Measurements from ENCODE around the gene HPDL.

The HPDL gene

GRCh38 chr1:45325851-45326506, 716 bp upstream of the HPDL start:
- no peak for DNase-seq

GRCh38 chr1:45327644-45328515, 1.2 kb downstream of the HPDL start:
- DNase-seq = no peak

GRCh38 chr1:45328680-45329079, 2.0 kb downstream of the HPDL start:
- DNase-seq = no peak

DNA sequence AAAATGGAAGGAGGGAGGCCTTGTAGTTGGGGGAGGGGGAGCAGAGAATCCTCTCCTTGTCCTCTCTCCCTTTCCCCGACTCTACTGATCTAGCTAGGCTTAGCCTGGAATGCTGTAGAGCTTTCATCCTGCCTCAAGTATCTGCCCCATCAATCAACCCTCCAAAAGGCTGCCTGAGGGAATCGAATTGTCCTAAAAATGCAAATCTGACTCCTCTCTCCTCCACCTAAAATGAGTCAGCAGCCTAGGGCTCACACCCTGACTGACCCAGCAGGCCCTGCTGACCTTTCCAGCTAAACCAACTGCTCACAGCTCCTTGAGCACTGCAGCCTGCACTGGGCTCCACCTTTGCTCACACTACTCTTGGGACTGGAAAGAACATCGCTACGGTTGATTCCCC, 2.8 kb downstream of the HPDL start:
- DNase-seq = no peak

GRCh38 chr1:45331436-45332345, 5.0 kb downstream of the HPDL start:
- DNase-seq = no peak

DNA sequence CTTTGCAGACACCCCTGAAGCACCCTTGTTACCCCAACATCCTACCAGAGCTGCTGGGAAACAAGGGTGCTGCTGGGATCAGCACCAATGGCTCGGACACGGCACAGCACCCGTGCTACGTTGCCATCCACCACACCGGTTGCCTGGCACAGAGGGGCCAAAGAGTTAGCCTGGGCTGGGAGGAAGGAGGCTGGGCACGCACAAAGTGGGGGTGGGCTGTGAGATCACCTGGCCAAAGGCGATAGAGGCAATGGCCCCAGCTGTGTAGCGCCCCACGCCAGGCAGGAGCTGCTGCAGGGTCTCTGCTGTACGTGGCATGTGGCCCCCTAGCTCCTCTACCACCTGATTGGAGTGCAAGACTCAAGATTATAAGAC, 5.6 kb downstream of the HPDL start:
- no peak for DNase-seq

- DNase-seq = no peak
Measured at GRCh38 chr1:45334308-45335245, 7.9 kb downstream of the HPDL start.

- no peak for DNase-seq
Measured at GRCh38 chr1:45335855-45336324, 9.2 kb downstream of the HPDL start.

GRCh38 chr1:45337630-45338325, 11.1 kb downstream of the HPDL start:
- no peak for DNase-seq

DNA sequence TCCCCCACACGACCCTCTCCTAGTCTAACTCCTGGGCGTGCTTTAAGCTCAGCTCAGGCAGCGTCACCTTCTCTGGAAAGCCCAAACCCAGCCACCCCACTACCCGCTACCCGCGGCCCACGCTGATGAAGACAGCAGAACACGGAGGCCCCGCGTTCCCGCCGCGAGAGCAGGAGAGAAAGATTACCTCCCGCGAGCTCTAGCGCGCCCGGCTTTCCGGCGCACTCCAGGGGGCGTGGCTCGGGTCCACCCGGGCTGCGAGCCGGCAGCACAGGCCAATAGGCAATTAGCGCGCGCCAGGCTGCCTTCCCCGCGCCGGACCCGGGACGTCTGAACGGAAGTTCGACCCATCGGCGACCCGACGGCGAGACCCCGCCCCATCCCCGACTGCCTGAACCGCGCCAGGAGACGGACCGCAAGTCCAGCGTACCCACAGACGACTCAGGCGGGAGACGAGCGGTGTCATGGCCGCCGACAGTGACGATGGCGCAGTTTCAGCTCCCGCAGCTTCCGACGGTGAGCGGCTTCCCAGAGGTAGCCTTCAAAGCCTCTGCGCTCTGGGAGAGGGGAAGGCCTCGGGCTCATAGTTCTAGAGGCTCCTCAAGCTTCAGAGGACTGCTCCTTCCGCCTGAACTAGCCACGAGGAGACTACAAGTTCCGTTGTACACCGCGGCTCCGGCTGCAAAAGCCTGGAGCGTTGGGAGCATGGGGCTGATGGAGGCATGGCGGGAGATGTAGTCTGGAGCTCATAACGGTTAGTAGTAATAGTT, 13.3 kb downstream of the HPDL start, which contains the start of the genes MUTYH and TOE1:
Gene MUTYH, minus strand, starts transcription at position 652 of the 770 bp plus-strand sequence. CDS start 5,935 bp downstream, outside the sequence.
Gene TOE1, plus strand, starts transcription at position 382 of the 770 bp plus-strand sequence. Its CDS starts 83 bp downstream, at position 465.
- peak; percentile 98 for DNase-seq

GRCh38 chr1:45340816-45341466, 14.2 kb downstream of the HPDL start:
- DNase-seq = peak in 1 of 2 experiments; percentile 36

DNA sequence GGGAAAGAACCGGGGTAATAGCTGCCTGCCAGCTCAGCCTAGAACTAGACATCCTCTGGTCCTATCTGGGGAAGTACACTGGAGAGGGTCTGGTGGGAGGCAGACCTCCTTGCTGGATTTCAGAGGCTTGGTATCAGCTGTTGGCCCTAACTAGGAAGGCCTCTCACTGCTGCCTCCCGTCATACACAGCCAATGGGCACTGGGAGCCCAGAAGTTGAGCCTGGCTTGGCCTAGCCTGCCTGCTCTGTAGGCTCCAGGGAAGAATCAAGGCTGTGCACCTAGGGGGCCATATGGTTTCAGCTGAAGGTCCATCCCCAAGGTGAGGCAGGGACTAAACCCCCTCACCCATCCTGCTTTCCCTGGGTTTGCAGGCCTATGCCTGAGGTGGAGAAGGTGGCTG, 17.8 kb downstream of the HPDL start:
- DNase-seq = no peak

- no peak for DNase-seq
Measured at GRCh38 chr1:45345014-45345413, 18.3 kb downstream of the HPDL start.

- DNase-seq = no peak
Measured at GRCh38 chr1:45346473-45346872, 19.8 kb downstream of the HPDL start.

- DNase-seq = no peak
Measured at GRCh38 chr1:45348020-45348419, 21.3 kb downstream of the HPDL start.

DNA sequence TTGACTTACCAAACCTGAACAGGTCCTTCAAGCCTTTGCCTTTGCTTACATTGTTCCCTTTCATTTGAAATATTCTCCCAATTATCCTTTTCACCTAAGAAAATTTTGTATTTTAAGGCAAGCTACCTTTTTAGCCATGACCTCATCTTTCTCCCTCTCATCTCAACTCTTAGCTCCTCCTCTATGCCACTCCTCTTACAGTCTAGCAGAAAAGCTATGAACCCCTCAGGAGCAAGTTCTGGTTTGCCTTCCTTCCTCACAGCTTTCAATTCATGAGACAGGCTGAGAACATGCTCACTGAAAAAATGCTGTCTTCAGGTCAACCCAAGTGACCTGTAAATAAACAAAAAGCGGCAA, 21.9 kb downstream of the HPDL start:
- DNase-seq = no peak

DNA sequence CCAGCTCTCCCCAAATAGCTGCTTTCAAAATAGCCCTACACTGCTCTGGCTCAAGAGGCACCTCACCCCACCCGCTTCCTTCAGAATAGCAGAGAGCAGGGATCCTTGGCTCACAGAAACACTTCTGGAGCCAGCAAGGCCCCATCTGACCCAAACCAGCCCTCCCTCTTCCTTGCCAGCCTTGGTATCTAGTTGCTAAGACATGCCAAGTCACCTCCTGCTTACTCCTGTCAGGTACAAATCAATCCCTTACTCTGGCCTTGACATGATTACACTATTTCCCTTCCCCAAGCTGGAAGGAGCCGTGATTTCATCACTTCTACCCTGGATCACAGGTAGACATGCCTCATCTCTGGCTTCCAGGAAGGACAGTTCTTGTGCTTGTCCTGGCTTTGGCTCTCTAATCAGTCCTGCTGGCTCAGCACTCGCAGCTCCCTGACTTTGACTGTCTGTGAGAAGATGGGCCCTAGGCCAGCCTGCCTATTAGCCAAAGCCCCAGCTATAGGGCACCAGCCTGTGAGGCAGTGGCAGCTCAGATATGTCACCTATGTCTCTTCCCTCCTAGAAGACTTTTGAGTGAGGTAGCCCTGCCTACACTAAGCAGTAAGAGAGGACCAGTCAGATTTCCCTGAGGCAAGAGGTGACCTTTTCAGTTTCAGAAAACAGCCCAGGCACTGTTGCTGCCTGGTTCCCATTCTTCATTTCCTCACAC, 22.4 kb downstream of the HPDL start:
- DNase-seq = no peak

GRCh38 chr1:45351508-45351907, 24.8 kb downstream of the HPDL start:
- no peak for DNase-seq

DNA sequence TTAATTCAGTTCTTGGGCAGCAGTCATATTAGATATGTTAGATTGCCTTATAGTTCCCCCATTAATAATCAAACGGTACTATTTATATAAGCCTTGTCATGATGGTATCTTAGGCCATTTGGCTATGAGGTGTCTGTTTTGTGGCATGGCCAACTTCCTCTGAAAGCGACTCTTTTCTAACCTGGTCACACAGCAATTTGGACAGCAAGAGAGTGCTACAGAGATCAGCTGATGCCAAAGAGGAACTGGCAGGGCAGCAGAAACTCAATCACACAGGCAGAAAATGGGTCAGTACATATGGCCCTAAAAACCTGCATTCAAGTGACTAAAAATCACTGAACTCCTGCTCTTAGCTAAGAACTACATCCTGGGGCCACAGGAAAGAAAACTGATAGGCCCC, 27.0 kb downstream of the HPDL start:
- no peak for DNase-seq

Measured in activated CD4-positive, alpha-beta T cell treated with anti-CD3 and anti-CD28 coated beads, Interleukin-2, amount 50 U/mL, for 48 hours (primary cell).